Astrocyte of the cerebellum (primary cell): Measurements from ENCODE around the gene EXOC1.

Experiments
- DNase-seq: peaks from one replicate; pipeline ENCODE4 v3.0.0-alpha.2; 2011; ENCODE audit warnings: low read depth
- H3K4me3 ChIP-seq: 2 replicates; pipeline ENCODE4 v1.5.1; 2011; ENCODE audit warnings: mild to moderate bottlenecking, low read depth, low read length, moderate library complexity
- in situ Hi-C: cut with HindIII; loops from 2 replicates; pipeline ENCODE4 v1.10.0; 2017; ENCODE audit warnings: low sequenced_read_pairs
- TF ChIP-seq, protein P1 (sequence below): IDR thresholded peaks from 2 replicates; pipeline ENCODE4 v1.5.1; 2012; ENCODE audit warnings: low read length, low read depth, moderate library complexity, mild to moderate bottlenecking; ENCODE audit errors: missing control alignments

EXOC1 gene

DNA sequence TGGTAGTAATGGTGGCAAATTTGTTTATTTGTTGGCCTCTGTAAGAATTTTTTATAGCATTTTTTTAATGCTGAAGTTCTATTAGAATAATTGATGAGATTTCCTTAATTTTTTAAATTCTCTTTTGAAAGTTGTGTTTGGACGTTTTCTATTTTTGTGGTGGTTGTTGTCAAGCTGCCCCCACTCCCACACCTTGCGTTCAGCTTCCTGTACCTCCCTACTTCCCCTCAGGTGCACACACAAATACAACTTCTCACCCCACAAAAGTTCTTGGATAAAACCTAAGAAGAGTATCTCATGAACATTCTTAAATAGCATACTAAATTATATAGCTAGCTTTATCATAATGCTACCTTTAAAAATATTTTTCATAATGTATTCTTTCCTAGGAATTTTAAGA, 38.7 kb downstream of the EXOC1 start:
- no peak for DNase-seq
- in situ Hi-C loops, result no loop called here
- TF ChIP-seq, protein P1, sequence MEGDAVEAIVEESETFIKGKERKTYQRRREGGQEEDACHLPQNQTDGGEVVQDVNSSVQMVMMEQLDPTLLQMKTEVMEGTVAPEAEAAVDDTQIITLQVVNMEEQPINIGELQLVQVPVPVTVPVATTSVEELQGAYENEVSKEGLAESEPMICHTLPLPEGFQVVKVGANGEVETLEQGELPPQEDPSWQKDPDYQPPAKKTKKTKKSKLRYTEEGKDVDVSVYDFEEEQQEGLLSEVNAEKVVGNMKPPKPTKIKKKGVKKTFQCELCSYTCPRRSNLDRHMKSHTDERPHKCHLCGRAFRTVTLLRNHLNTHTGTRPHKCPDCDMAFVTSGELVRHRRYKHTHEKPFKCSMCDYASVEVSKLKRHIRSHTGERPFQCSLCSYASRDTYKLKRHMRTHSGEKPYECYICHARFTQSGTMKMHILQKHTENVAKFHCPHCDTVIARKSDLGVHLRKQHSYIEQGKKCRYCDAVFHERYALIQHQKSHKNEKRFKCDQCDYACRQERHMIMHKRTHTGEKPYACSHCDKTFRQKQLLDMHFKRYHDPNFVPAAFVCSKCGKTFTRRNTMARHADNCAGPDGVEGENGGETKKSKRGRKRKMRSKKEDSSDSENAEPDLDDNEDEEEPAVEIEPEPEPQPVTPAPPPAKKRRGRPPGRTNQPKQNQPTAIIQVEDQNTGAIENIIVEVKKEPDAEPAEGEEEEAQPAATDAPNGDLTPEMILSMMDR, result no peak
- H3K4me3 ChIP-seq, result no peak overlapping the region

DNA sequence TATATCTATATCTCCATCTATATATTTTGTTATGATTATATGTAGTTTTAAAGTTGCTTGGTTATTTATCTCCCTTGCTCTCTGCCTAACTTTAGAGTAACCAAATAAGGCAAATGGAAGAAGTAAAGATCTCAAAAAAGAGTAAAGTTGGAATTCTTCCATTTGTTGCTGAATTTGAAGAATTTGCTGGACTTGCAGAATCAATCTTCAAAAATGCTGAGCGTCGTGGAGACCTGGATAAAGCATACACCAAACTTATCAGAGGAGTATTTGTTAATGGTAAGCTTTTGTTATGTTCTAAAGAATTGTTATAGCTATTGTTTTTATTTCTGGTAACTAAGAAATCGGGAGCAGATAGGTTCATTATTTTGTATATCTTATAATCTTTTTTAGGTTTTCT, 43.2 kb downstream of the EXOC1 start:
- DNase-seq, result no peak
- no peak overlapping the region for H3K4me3 ChIP-seq
- TF ChIP-seq, protein P1, result no peak
- in situ Hi-C loops, result no loop called here

DNA sequence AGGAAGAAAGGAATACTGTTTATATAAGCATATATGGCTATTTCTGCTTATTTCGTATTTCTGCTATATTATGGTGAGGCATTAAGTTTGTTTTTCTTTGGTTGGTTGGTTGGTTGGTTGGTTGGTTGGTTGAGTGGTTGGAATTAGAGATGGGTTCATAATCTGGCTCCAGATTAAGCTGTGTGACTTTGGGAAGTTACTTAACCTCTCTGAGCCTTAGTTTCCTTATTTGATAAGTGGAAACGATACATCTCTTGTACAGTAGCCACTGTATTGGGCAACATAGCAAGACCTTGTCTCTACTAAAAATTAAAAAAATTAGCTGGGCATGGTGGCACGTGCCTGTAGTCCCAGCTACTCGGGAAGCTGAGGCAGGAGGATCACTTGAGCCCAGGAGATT, 49.2 kb downstream of the EXOC1 start:
- in situ Hi-C loops, result no loop called here
- no peak for DNase-seq
- TF ChIP-seq, protein P1, result no peak
- H3K4me3 ChIP-seq, result no peak overlapping the region

DNA sequence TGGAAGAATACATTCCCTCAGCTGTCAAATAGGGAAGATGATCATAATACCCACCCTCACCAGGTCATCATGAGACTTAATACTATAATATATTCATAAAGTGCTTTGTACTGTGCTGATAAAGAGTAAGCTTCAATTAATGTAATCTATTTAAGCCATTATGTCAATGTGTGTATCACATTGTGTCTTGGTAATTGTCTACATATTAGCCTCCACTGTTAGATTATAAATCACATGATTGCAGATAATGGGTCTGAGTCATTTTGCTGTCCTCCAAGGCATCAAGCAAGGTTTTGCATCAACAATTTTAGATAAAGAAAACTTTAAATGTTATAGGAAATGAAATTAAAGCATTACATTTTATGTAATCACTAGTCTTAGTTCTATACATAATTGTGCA, 50.1 kb downstream of the EXOC1 start:
- TF ChIP-seq, protein P1, result no peak
- H3K4me3 ChIP-seq, result no peak overlapping the region
- DNase-seq, result no peak
- in situ Hi-C loops, result no loop called here

DNA sequence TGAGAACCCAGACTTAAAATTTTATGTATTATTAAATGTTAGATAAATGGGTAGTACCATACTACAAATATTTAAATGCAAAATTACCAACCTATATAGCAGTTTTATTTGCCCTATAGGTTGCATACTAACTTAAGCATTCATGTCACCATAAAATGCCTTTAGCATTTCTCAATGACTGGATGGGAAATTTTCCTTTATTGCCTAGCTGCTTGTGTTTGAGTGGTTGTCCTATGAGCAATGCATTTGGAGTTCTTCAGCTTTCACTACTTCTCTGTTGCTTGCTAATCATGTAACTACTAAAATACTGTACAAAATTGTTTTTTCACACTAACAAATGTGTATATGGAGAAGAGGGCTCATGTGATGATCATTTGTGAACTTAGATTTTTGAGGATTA, 51.1 kb downstream of the EXOC1 start:
- TF ChIP-seq, protein P1, result no peak
- H3K4me3 ChIP-seq, result no peak overlapping the region
- in situ Hi-C loops, result no loop called here
- DNase-seq, result no peak

DNA sequence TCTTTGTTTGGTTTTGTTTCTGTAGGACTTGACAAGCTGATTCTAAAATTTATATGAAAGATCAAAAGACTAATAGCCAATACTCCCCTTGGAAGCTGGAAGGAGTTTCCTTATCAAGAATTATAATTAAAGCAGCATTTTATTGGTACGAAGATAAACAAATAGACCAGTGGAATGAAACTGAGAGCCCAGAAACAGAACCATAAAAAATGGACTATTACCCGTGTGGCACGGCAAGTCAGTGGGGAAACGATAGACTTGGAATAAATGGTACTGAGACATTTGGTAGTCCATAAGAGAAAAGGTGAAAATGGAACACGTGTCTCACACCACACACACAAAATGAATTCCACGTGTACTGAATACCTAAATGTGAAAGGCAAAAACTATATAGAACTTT, 52.9 kb downstream of the EXOC1 start:
- DNase-seq, result no peak
- TF ChIP-seq, protein P1, result no peak
- in situ Hi-C loops, result no loop called here
- no peak overlapping the region for H3K4me3 ChIP-seq

DNA sequence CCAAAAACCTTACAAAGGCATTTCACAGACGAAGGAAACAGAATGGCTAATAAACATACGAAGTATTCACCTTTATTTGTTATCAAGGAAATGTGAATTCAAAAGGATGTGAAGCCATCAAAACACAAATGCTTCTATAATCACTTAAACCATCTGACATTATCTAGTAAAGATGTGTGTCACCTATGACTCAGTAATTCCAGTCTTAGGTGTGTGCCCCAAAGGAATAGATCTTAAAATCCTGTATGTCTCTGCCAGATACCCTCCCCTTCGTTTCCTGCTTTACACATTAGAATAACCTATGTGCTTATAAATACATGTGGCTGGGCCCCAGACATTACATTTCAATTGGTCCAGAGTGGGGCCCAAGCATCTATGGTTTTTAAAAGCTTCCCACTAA, 53.5 kb downstream of the EXOC1 start:
- TF ChIP-seq, protein P1, result no peak
- no peak overlapping the region for H3K4me3 ChIP-seq

More for the DNA sequence above, 53.5 kb downstream of the EXOC1 start:
- no peak for DNase-seq
- in situ Hi-C loops, result no loop called here
